HG02981 (cell line): ENCODE measurements around the gene LITAFD.
"Not testable (repeated sequence)": the region's sequence is repeated elsewhere in the genome, so short reads cannot be mapped to it uniquely, and the experiment has no call there.

ENCODE experiments used
- ATAC-seq: cut with Tn5 transposase; IDR thresholded peaks from one replicate; pipeline ENCODE4 v1.9.1; 2021; ENCODE audit warnings: mild to moderate bottlenecking, moderate library complexity; ENCODE audit not compliant: unreplicated experiment

LITAFD gene

GRCh38 chr16:8869212-8869987, 12.8 kb upstream of the LITAFD start:
- no peak for ATAC-seq

DNA sequence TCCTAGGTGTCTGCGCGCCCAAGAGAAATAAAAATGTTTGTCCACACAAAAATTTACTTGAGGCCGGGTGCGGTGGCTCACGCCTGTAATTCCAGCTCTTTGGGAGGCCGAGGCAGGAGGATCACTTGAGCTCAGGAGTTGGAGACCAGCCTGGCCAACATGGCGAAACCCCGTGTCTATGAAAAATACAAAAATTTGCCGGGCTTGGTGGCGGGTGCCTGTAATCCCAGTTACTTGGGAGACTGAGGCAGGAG, 12.2 kb upstream of the LITAFD start:
- not testable (repeated sequence) for ATAC-seq

- no peak for ATAC-seq
Observed at GRCh38 chr16:8872071-8872470, 10.1 kb upstream of the LITAFD start.

DNA sequence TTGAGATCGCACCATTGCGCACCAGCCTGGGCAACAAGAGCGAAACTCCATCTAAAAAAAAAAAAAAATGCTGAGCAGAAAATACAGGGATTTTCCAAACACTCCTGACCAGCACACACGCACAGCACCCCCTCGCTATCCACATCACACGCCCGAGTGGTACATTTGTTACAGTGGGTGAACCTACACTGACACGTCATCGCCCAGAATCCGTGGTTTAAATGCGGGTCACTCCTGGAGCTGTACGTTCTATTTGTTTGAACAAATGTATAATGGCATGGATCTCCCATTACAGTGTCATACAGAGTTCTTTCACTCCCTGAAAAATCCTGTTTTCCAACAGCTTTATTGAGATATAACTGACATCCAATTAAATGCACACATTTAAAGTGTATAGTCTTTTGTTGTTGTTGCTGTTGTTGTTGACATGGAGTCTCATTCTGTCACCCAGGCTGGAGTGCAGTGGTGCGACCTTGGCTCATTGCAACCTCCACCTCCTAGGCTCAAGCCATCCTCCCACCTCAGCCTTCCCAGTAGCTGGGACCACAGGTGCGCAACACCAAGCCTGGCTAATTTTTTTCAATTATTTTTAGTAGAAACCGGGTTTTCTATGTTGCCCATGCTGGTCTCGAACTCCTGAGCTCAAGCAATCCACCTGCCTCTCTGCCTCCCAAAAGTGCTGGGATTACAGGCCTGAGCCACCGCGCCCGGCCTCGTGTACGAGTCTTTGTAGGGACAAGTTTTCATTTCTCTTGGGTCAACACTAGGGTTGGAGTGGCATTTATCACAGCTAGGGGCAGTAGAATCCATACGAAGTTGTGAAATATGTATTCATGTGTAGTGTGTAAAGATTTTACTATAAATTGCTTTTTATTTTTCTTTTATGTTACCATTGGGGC, 8.9 kb upstream of the LITAFD start:
- ATAC-seq, result no peak

- not testable (repeated sequence) for ATAC-seq
Observed at GRCh38 chr16:8873866-8874195, 8.3 kb upstream of the LITAFD start.

DNA sequence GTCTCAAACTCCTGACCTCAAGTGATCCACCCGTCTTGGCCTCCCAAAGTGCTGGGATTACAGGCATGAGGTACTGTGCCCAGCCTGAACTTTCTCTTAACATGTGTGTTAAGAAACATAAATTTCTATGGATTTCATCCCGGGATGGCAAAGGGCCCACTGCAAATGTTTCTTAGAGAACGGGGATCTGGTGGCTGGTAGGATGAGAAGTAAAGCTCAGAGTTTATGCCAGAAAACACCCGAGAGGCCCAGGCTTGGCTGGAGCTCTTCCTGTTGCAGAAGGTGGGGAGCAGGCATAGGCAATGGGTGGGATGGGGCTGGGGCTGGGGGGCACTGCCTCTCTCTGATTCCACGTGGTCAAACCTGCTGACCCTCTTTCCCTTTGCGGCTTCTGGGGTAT, 7.8 kb upstream of the LITAFD start:
- no peak for ATAC-seq

DNA sequence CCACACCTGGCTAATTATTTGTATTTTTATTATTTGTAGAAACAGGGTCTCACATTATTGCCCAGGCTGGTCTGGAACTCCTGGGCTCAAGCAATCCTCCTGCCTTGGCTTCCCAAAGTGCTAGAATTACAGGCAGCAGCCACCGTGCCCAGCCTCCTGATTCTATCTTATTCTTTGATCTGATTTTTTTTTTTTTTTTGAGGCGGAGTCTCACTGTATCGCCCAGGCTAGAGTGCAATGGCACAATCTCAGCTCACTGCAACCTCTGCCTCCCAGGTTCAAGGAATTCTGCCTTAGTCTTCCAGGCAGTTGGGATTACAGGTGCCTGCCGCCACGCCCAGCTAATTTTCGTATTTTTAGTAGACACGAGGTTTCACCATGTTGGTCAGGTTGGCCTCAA, 6.8 kb upstream of the LITAFD start:
- ATAC-seq, result not testable (repeated sequence)

DNA sequence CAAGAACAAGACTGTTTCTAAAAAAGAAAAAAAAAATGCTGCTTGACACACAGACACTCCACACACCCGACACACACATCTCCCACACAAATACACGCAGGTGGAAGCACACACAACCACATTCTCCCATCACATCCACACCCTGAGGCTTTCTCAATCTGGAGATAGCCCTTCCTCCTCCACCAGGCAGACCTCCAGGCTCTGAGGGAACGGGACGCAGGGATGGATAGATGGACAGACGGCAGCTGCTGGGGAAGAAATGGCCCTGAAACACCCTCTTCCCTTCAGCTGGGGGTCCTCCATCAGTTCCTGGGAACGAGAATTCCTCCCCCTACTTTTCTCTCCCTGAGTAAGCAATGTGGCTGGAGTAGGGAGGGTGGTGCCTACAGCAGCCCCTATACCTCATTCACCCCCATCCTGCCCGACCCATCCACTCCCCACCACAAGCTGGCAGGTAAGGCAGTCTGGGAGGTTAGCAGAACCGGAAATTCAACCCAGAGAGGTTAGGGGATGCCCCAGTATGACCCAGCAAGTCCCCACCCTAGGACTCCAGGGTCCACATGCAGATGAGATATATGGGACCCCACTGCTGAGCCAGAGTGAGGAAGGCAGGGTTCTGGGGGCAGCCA, 4.1 kb upstream of the LITAFD start:
- no peak for ATAC-seq

- no peak for ATAC-seq
Observed at GRCh38 chr16:8878523-8878911, 3.6 kb upstream of the LITAFD start.

DNA sequence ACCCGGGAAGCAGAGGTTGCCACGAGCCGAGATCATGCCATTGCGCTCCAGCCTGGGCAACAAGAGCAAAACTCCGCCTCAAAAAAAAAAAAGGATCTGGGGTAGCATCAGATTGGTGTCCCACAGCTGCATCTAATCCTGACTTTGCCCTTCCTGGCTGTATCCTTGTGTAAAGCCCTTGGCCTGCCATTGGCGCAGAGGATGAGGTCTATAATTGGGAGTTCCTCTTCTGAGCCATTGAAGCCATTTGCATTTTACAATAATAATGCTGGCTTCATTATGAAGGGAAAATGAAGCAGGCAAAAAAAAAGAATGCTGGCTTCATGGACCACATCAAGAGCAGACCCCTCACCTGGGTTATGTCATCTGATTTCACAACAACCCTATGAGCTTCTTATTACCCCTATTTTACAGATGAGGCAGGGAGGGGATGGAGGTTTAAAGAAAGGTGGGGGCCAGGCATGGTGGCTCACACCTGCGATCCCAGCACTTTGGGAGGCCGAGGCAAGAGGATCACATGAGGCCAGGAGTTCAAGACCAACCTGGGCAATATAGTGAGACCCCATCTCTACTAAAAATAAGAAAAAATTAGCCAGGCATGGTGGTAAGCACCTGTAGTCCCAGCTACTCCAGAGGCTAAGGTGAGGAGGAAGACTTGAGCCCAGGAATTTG, 1.2 kb upstream of the LITAFD start:
- ATAC-seq, result no peak

DNA sequence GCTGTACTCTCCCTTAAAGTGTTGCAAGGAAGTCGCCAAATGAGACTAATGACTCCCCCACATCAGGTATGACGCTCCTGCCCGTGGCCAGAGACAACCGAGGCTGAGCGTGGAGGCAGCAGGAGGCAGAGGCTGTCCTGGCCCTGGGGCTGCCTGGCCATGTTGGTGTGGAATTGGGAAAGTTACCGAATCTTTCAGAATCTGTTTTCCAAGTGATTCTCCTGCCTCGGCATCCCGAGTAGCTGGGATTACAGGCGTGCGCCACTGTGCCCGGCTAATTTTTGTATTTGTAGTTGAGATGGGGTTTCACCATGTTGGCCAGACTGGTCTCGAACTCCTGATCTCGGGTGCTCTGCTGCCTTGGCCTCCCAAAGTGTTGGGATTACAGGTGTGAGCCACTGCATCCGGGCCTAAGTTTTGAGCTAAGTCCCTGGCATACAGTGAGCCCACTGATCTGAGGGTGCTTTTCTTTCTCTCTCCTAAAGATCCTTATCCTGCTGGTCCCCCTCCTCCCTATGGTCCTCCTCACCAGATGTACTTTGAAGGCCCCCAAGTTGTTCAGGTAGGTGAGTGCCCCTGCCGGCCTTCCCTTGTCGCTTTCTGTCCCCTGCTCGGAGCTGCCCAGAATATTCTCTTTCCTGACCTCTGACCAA, 700 bp downstream of the LITAFD start:
- no peak for ATAC-seq

- ATAC-seq, result no peak
Observed at GRCh38 chr16:8885674-8886592, 3.8 kb downstream of the LITAFD start.

GRCh38 chr16:8886593-8887430, 4.7 kb downstream of the LITAFD start:
- ATAC-seq, result no peak

DNA sequence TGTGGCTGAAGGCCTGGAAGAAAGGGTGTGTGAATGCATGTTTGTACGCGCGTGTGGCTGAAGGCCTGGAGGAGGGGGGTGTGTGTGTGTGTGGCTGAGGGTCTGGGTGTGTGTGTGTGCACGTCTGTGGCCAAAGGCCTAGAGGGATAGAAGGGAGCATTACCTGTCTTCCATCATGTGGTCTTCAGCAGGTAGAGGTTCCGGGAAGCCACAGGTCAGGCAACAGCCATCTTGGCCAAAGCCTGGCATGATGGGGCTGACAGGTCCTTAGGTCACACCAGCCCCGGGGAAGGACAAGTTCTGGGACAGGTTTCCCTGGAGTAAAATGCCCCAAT, 5.2 kb downstream of the LITAFD start:
- no peak for ATAC-seq

- no peak for ATAC-seq
Observed at GRCh38 chr16:8887952-8888560, 5.9 kb downstream of the LITAFD start.

DNA sequence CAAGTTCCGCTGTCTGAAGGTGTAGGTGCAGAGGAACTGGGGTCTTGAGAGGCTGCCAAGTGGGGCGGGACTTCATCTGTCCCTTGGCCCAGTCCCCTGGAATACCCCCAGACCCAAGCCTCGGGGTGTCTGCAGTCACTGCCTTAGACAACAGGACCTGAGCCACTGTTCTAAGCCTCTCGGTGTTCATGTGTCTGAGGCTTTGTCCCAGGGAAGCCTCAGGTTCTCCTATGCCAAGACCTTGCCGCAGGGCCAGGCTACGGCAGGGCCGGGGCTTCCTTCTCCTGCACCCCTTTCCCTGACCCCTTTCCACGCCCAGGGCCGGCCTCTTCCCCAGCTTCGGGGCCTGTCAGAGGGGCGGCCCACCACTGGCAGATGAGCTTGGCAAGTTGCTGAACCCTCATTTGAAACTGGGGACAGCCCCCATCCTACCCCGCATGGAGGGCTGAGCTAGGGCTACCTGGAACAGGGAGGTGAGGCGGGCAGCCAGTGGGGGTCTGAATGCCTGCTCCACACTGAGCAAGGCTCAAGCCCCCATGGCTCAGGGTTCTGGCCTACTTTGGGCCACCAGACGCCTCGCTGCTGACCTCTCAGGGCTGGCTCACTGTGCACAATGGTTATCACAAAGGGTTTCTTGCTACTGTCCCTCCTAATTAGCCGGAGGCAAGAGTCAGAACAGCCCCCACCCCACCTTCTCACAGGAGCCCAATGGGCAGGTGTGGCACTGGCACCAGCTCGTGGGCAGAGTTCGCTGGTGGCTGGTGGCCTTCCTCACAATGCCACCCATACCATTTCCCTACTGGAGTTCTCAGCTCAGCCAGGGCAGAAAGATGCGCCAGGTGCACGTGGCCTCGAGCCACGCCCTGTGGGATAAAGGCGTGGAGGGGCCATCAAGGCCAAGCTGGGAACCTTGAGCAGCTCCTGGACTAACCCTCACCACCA, 7.1 kb downstream of the LITAFD start:
- ATAC-seq, result no peak

DNA sequence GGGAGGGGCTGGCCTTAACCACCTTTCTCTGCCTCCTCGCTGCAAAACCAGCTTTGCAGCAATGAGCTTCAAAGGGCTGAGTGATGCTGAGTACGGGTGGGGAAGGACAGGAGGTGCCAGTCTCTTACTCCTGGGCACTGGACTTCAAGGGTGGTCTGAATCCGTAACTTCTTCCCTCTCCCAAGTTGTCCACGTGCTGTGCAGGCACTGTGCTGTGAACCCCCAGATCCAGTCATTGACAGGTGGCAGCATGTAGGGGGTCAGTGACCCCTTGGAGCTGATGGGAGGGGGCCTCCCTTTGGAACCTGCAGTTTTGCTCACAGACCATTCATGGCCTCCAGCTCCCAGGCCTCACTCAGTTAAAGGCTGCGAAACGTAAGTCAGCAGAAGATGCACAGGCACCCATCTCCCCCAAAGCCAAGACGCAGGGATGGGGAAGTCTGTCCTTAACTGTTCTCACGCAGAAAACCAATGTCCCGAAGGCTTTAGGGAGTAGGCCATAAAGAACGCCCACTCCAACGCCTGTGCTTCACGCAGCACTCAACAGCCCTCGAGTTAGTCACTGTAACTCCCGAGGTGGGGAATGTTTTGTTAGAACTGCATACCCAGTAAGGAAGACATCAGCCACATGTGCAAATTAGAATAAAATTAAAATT, 7.9 kb downstream of the LITAFD start:
- ATAC-seq, result no peak
